DND-41 (cell line): Measurements from ENCODE around the gene PCDH9.

Experiments used
- ATAC-seq: fragments of 200-7000 bp; cut with Tn5 transposase; 3 replicates; pipeline ENCODE4 v1.9.1; 2021; ENCODE audit warnings: low read depth; ENCODE audit not compliant: insufficient read depth
- DNase-seq: peaks from one replicate; pipeline ENCODE4 v3.0.0-alpha.2; 2020
- H2AFZ ChIP-seq: 2 replicates; pipeline ENCODE4 v1.6.0; 2012; ENCODE audit warnings: low read depth, low read length
- H3K27ac ChIP-seq: 2 replicates; pipeline ENCODE4 v1.5.1; 2012; ENCODE audit warnings: low read length, inconsistent platforms
- H3K27me3 ChIP-seq: fragments of 200-600 bp; sonication (generic); 2 replicates; pipeline ENCODE4 v1.6.0; 2012; ENCODE audit warnings: low read length, mild to moderate bottlenecking, inconsistent platforms; ENCODE audit not compliant: insufficient read depth, poor library complexity
- H3K36me3 ChIP-seq: 2 replicates; pipeline ENCODE4 v1.5.1; 2012; ENCODE audit warnings: low read length, inconsistent platforms; ENCODE audit not compliant: insufficient read depth
- H3K4me1 ChIP-seq: 2 replicates; pipeline ENCODE4 v1.5.1; 2012; ENCODE audit warnings: mild to moderate bottlenecking, low read length; ENCODE audit not compliant: insufficient read depth
- H3K4me2 ChIP-seq: 2 replicates; pipeline ENCODE4 v1.6.0; 2012; ENCODE audit warnings: mild to moderate bottlenecking, moderate library complexity, low read length, inconsistent platforms; ENCODE audit not compliant: insufficient read depth
- H3K4me3 ChIP-seq, 2 experiments: fragments of 200-600 bp in 1 of 2; shearing (Covaris generic) in 1 of 2; 2 replicates each; pipeline ENCODE4 v1.5.1; 2012 to 2016; ENCODE audit warnings: inconsistent platforms in 2 of 2, low read length in 2 of 2, mild to moderate bottlenecking in 2 of 2, low read depth in 1 of 2, moderate library complexity in 1 of 2
- H3K79me2 ChIP-seq: 2 replicates; pipeline ENCODE4 v1.6.0; 2012; ENCODE audit warnings: low read length, inconsistent platforms; ENCODE audit not compliant: insufficient read depth
- H3K9ac ChIP-seq: 2 replicates; pipeline ENCODE4 v1.6.0; 2012; ENCODE audit warnings: low read depth, mild to moderate bottlenecking, inconsistent platforms, low read length, moderate library complexity
- H3K9me3 ChIP-seq: 2 replicates; pipeline ENCODE4 v1.5.1; 2012; ENCODE audit warnings: low read length, moderate library complexity, mild to moderate bottlenecking, inconsistent platforms; ENCODE audit not compliant: insufficient read depth, severe bottlenecking
- H4K20me1 ChIP-seq: 2 replicates; pipeline ENCODE4 v1.6.0; 2012; ENCODE audit warnings: low read length; ENCODE audit not compliant: insufficient read depth
- EZH2 ChIP-seq: IDR thresholded peaks from 3 replicates; pipeline ENCODE4 v1.6.1; 2012; ENCODE audit warnings: borderline replicate concordance, low read depth, mild to moderate bottlenecking, moderate library complexity, low read length, inconsistent platforms; ENCODE audit not compliant: severe bottlenecking
- TF ChIP-seq, protein P1 (sequence below): IDR thresholded peaks from 2 replicates; pipeline ENCODE4 v1.5.1; 2012; ENCODE audit warnings: borderline replicate concordance, low read length, moderate library complexity, mild to moderate bottlenecking; ENCODE audit not compliant: poor library complexity, severe bottlenecking; ENCODE audit errors: extremely low read depth

Gene PCDH9

GRCh38 chr13:66759919-66760318 is 470.2 kb downstream of the PCDH9 start:
- H3K4me2 ChIP-seq: no peak overlapping the region
- H3K4me3 ChIP-seq: no peak overlapping the region
- H3K4me1 ChIP-seq: no peaks in the 10 kb centered on the region
- no peaks in the 10 kb centered on the region for H4K20me1 ChIP-seq
- no peaks in the 10 kb centered on the region for H3K27me3 ChIP-seq
- no peak overlapping the region for H3K27ac ChIP-seq
- no peak for TF ChIP-seq EZH2
- TF ChIP-seq, protein P1, sequence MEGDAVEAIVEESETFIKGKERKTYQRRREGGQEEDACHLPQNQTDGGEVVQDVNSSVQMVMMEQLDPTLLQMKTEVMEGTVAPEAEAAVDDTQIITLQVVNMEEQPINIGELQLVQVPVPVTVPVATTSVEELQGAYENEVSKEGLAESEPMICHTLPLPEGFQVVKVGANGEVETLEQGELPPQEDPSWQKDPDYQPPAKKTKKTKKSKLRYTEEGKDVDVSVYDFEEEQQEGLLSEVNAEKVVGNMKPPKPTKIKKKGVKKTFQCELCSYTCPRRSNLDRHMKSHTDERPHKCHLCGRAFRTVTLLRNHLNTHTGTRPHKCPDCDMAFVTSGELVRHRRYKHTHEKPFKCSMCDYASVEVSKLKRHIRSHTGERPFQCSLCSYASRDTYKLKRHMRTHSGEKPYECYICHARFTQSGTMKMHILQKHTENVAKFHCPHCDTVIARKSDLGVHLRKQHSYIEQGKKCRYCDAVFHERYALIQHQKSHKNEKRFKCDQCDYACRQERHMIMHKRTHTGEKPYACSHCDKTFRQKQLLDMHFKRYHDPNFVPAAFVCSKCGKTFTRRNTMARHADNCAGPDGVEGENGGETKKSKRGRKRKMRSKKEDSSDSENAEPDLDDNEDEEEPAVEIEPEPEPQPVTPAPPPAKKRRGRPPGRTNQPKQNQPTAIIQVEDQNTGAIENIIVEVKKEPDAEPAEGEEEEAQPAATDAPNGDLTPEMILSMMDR: no peak
- no peak overlapping the region for H3K9ac ChIP-seq
- DNase-seq (no peak), ATAC-seq (no peak)
- no peaks in the 10 kb centered on the region for H3K36me3 ChIP-seq
- H3K79me2 ChIP-seq: no peaks in the 10 kb centered on the region
- H3K9me3 ChIP-seq: peaks cover 24% of the 10 kb centered on the region
- no peak overlapping the region for H2AFZ ChIP-seq

DNA sequence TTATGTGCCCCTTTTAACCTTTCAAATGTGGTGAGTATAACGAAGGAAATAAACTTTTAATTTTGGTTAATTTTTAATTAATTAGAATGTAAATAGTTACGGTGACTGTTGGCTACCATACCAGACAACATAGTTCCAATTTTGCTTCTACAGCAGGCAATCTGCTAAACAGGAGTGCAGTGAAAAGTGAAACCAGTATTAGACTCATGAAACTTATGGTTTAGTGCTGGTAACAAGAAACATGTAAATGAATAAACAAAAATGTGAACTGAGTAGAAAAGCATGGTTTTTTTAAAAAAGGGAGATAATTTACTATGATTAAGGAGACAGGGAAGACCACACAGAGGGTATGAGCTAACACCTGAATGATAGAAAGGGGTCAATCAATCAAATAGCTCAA is 478.4 kb downstream of the PCDH9 start:
- Histone ChIP-seq H3K9me3 (peaks cover 4% of the 10 kb centered on the region), H3K4me1 (no peaks in the 10 kb centered on the region), H3K27ac (no peak overlapping the region), H3K4me2 (no peak overlapping the region), H3K36me3 (no peaks in the 10 kb centered on the region), H3K4me3 (no peak overlapping the region), H3K27me3 (no peaks in the 10 kb centered on the region), H2AFZ (no peak overlapping the region), H3K79me2 (no peaks in the 10 kb centered on the region), H3K9ac (no peak overlapping the region), H4K20me1 (no peaks in the 10 kb centered on the region)
- ATAC-seq: no peak
- no peak for DNase-seq
- TF ChIP-seq, protein P1: no peak
- TF ChIP-seq EZH2: no peak

DNA sequence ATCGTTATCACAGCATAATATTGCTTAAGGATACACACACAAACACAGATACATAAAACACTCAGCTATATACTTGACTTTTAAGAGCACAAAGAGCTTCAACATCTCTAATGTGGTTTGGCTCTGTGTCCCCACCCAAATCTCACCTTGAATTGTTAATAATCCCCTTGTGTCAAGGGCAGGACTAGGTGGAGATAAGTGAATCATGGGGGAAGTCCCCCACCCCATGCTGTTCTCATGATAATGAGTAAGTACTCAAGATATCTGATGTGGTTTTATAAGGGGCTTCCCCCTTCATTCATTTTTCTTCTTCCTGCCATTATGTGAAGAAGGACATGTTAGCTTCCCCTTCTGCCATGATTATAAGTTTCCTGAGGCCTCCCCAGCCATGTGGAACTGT is 481.4 kb downstream of the PCDH9 start:
- H3K4me2 ChIP-seq: no peak overlapping the region
- no peaks in the 10 kb centered on the region for H3K79me2 ChIP-seq
- no peak overlapping the region for H3K27ac ChIP-seq
- no peak for ATAC-seq
- no peak overlapping the region for H2AFZ ChIP-seq
- H3K4me3 ChIP-seq: no peak overlapping the region
- no peak for DNase-seq
- no peaks in the 10 kb centered on the region for H3K36me3 ChIP-seq
- H3K4me1 ChIP-seq: no peaks in the 10 kb centered on the region
- H3K9me3 ChIP-seq: peaks cover 4% of the 10 kb centered on the region
- TF ChIP-seq, protein P1: no peak
- TF ChIP-seq EZH2: no peak
- H4K20me1 ChIP-seq: no peaks in the 10 kb centered on the region
- no peak overlapping the region for H3K9ac ChIP-seq
- H3K27me3 ChIP-seq: no peaks in the 10 kb centered on the region

DNA sequence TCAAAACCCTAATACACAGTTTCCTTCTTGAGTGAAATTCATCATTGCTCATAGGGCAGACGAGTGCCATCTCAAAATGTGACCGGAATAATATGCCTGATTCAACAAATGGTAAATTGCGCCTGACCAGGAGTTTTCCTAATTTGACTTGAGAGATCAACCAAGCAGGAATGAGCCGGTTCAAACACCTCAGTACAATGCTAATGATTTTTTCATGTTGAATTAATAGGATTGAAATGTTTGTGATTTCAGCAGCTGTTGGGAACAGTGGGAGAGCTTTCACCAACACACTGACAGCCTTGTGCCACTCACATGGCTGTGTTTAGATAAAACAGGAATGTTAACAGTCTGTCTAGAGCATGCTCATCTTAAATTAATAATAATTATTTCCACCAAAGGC is 484.8 kb downstream of the PCDH9 start:
- TF ChIP-seq, protein P1: no peak
- TF ChIP-seq EZH2: no peak
- Histone ChIP-seq H3K27ac (no peak overlapping the region), H4K20me1 (no peaks in the 10 kb centered on the region), H3K9ac (no peak overlapping the region), H3K79me2 (no peaks in the 10 kb centered on the region), H3K4me3 (no peak overlapping the region), H3K9me3 (peaks cover 4% of the 10 kb centered on the region), H2AFZ (no peak overlapping the region), H3K4me2 (no peak overlapping the region), H3K27me3 (no peaks in the 10 kb centered on the region), H3K36me3 (no peaks in the 10 kb centered on the region), H3K4me1 (no peaks in the 10 kb centered on the region)
- DNase-seq (no peak), ATAC-seq (no peak)
